ENCODE data around the gene EFCC1.

GRCh38 chr3:129065720-129066073 is 64.6 kb downstream of the EFCC1 start:
- TF ChIP-seq CTCF (conservative IDR thresholded peaks at IDR 0.05 in 1 of 2, IDR thresholded peaks at IDR 0.05 in 1 of 2; ENCODE audit: extremely low read depth in 1 of 2, insufficient read depth in 1 of 2, low read depth in 1 of 2, low read length in 2 of 2): no peak
- TF ChIP-seq EZH2 (IDR thresholded peaks at IDR 0.05; ENCODE audit: borderline replicate concordance, low read length): no peak

Data from mammary epithelial cell (primary cell).